ENCODE data around the gene RBMS1.

GRCh38 chr2:160419776-160420505 lies 73.7 kb downstream of the RBMS1 start:
- TF ChIP-seq RAD21 (conservative IDR thresholded peaks at IDR 0.05) (no peak), CTCF (IDR thresholded peaks at IDR 0.05; ENCODE audit: poor library complexity, severe bottlenecking) (no peak), POLR2AphosphoS5 (IDR thresholded peaks at IDR 0.05) (no peak), EP300 (conservative IDR thresholded peaks at IDR 0.05; ENCODE audit: poor library complexity, severe bottlenecking) (no peak), TAF1 (IDR thresholded peaks at IDR 0.05; ENCODE audit: low read depth) (no peak), SMC3 (conservative IDR thresholded peaks at IDR 0.05; ENCODE audit: poor library complexity) (no peak), EZH2 (IDR thresholded peaks at IDR 0.05; ENCODE audit: borderline replicate concordance, insufficient read depth, low read length, poor library complexity, severe bottlenecking) (no peak), MXI1 (conservative IDR thresholded peaks at IDR 0.05; ENCODE audit: poor library complexity, severe bottlenecking) (no peak)
- TF ChIP-seq, protein P1, sequence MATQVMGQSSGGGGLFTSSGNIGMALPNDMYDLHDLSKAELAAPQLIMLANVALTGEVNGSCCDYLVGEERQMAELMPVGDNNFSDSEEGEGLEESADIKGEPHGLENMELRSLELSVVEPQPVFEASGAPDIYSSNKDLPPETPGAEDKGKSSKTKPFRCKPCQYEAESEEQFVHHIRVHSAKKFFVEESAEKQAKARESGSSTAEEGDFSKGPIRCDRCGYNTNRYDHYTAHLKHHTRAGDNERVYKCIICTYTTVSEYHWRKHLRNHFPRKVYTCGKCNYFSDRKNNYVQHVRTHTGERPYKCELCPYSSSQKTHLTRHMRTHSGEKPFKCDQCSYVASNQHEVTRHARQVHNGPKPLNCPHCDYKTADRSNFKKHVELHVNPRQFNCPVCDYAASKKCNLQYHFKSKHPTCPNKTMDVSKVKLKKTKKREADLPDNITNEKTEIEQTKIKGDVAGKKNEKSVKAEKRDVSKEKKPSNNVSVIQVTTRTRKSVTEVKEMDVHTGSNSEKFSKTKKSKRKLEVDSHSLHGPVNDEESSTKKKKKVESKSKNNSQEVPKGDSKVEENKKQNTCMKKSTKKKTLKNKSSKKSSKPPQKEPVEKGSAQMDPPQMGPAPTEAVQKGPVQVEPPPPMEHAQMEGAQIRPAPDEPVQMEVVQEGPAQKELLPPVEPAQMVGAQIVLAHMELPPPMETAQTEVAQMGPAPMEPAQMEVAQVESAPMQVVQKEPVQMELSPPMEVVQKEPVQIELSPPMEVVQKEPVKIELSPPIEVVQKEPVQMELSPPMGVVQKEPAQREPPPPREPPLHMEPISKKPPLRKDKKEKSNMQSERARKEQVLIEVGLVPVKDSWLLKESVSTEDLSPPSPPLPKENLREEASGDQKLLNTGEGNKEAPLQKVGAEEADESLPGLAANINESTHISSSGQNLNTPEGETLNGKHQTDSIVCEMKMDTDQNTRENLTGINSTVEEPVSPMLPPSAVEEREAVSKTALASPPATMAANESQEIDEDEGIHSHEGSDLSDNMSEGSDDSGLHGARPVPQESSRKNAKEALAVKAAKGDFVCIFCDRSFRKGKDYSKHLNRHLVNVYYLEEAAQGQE (IDR thresholded peaks at IDR 0.05; ENCODE audit: borderline replicate concordance) = no peak

Measured in neural cell (in vitro differentiated cells).